Skeletal muscle tissue (tissue), 4 donors: ENCODE results near the gene DPP3. TPM values are rescaled to one million over a fixed set of nuclear protein-coding genes. Genes with fewer than 3 reads are reported as not detected.
"Not testable (repeated sequence)": the region's sequence is repeated elsewhere in the genome, so short reads cannot be mapped to it uniquely, and the experiment has no call there.

Experiments
- H3K27ac ChIP-seq: one replicate; pipeline ENCODE4 v1.7.0; 2013; ENCODE audit warnings: mild to moderate bottlenecking, low read depth, low read length, inconsistent platforms
- H3K27me3 ChIP-seq, 3 donors: one replicate each; pipeline ENCODE4 v1.7.0; 2013; ENCODE audit warnings: low read length in 3 of 3; ENCODE audit not compliant: control insufficient read depth in 3 of 3, insufficient read depth in 3 of 3
- H3K36me3 ChIP-seq, 3 donors: one replicate each; pipeline ENCODE4 v1.7.0; 2013; ENCODE audit warnings: low read length in 3 of 3; ENCODE audit not compliant: control insufficient read depth in 3 of 3, insufficient read depth in 3 of 3
- H3K4me1 ChIP-seq, 3 donors: one replicate each; pipeline ENCODE4 v1.7.0; 2013; ENCODE audit warnings: low read length in 3 of 3, mild to moderate bottlenecking in 3 of 3; ENCODE audit not compliant: control insufficient read depth in 3 of 3, insufficient read depth in 3 of 3
- H3K4me3 ChIP-seq, 3 donors: one replicate each; pipeline ENCODE4 v1.7.0; 2013; ENCODE audit warnings: low read length in 3 of 3
- H3K9ac ChIP-seq, 3 donors: one replicate each; pipeline ENCODE4 v1.7.0; 2013; ENCODE audit warnings: low read length in 3 of 3, mild to moderate bottlenecking in 3 of 3, moderate library complexity in 2 of 3, low read depth in 1 of 3
- H3K9me3 ChIP-seq, 3 donors: one replicate each; pipeline ENCODE4 v1.7.0; 2013; ENCODE audit warnings: low read length in 3 of 3; ENCODE audit not compliant: control insufficient read depth in 3 of 3
- total RNA-seq: library from RNA; depleted of rRNA; stranded (reverse); fragments of >200 nt; gene quantifications from one replicate; pipeline ENCODE4 v1.2.3, GENCODE V29; 2014
- donor health status: Osteomylitis.

Gene DPP3
- total RNA-seq, 1 donor from 2014 or later = 26.1 TPM

DNA sequence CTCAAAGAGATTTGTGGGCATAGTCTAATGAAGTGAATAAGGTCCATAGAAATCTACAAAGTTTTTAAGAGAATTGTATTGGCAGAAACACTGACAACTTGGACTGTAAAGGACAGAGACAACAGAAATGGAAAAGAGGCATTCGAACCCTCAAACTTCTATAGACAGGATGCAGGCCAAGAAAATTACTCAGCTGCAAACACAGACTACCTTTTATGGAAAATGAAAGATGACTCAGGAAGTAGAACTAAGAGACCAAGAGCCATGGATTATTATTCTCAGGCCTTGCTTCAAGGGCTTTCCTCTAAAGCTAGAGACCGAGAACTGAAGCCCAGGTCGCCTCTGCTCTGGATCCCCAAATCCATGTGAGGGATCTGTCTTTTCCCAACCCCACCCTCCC lies 17.3 kb upstream of the DPP3 start:
- H3K27ac ChIP-seq = no peak overlapping the region
- no peak overlapping the region for H3K9ac ChIP-seq
- no peaks in the 10 kb centered on the region for H3K9me3 ChIP-seq
- no peaks in the 10 kb centered on the region for H3K36me3 ChIP-seq
- H3K27me3 ChIP-seq = no peaks in the 10 kb centered on the region
- H3K4me1 ChIP-seq = peaks cover 11 to 16% (median 12%) of the 10 kb centered on the region in 3 donors
- H3K4me3 ChIP-seq = no peak overlapping the region

GRCh38 chr11:66464116-66464515 lies 16.1 kb upstream of the DPP3 start:
- peaks cover 13 to 19% (median 14%) of the 10 kb centered on the region in 3 donors for H3K4me1 ChIP-seq

DNA sequence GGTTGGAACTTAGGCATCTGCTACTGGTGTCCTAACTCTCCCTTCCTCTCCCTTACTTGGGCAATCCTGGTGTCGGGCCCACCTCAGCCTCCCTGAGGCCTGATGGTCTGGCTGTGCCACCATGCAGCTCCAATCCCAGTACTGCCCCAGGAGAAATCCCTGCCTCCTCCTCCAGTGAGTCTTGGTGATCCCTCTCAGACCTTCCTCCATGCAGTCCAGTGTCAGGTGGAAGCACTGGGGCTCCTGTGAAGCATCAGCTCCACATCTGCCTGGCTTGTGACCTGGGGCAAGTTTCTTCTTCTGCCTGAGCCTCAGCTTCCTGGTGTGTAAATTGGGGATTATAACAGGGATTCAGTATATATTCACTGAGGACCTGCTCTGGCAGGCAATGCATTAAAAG lies 15.3 kb upstream of the DPP3 start:
- Histone ChIP-seq H3K27ac (no peak overlapping the region), H3K9me3 (no peaks in the 10 kb centered on the region), H3K4me1 (peaks cover 13 to 19% (median 14%) of the 10 kb centered on the region in 3 donors), H3K27me3 (no peaks in the 10 kb centered on the region), H3K4me3 (no peak overlapping the region), H3K36me3 (peaks cover 0 to 3% (median 0%) of the 10 kb centered on the region in 3 donors), H3K9ac (peak overlapping the region in 2 of 3 donors; percentile 16 to 33)

More at GRCh38 chr11:66464116-66464515, 16.1 kb upstream of the DPP3 start:
- H3K9ac ChIP-seq, H3K27me3 ChIP-seq, H3K9me3 ChIP-seq, H3K4me3 ChIP-seq, H3K36me3 ChIP-seq, H3K27ac ChIP-seq: not testable (repeated sequence)

DNA sequence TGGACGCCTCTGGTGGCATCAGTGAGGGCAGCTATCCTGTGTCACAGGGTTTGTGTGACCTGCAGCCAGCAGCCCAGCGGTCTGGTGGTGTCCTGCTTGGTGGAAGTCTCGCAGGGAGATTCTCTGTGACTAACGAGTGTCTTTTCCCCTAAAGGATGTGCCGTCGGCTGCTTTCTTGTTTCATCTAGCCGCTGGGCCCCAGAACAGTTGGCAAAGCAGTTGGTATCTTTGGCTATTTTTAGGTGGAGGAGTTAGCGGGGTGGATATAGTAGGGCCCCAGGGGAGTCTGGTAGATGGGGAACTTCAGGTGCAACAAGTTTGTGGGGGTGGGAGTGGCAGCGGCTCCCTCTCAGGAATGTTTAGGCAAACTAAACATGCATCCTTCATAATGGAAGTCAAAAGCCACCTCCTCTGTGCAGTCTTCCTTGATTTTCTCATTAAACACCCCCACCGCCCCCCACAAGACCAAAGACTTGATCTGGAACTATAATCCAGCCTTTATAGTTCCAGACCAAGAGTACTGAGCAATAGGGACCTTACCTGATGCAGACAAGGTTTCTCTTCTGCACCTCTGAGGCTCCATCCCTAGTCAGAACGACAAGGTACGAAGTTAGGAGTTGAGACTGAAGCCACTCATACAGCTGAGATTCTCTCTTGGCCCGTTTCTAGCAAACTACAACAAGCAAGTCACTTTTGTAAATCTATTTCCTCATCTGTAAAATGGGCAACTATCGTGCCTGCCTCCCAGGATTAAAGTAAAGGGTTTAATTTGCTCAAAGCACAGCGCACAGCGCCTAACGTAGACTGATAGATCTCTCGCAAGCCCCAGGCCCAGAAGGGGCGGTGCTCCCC lies 14.6 kb upstream of the DPP3 start:
- no peaks in the 10 kb centered on the region for H3K9me3 ChIP-seq
- peak overlapping the region in 2 of 3 donors; percentile 33 to 75 for H3K9ac ChIP-seq
- H3K4me1 ChIP-seq = peaks cover 13 to 19% (median 14%) of the 10 kb centered on the region in 3 donors
- peaks cover 2 to 6% (median 3%) of the 10 kb centered on the region in 3 donors for H3K36me3 ChIP-seq
- peak overlapping the region in 2 of 3 donors; percentile 75 to 84 for H3K4me3 ChIP-seq
- H3K27me3 ChIP-seq = no peaks in the 10 kb centered on the region
- H3K27ac ChIP-seq = peak overlapping the region; percentile 64

DNA sequence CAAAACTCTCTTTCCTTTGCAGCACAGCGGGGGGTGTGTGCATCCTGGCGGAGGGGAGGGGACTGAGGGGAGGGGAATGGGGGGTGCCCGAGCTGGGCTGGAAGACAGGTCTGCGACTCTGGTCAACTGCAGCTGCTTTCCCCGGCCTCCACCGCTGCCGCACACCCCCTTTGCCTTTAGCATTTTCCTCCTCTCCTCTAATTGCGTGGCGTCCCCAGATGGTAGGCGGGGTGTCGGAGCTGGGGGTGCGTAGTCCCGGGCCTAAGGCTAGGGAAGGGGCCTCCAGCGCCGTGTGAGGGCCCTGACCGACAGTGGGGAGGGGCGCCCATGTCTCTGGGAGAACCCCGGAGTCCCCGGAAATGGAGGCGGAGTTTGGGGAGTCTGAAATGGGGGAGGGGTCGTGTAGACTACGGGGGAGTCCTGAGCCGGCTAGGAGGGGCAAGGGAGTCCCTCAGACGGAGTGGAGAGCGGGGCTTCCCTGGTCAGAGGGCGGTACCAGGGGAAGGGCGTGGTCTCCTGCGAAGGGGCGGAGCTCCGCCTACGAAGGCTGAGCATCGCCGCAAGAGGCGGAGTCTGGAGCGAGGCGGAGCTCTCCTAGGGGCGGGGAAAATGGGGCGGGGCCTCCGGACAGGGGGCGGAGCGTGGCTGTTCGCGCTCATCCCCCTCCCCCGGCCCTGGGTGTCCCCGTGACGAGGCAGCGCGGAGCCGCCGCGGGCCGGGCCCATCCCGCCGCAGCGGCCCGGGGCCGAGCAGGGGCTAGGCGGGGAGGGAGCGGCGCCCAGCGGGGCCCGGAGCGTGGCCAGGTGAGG lies 13.8 kb upstream of the DPP3 start, which contains the start of gene PELI3:
TSS of gene PELI3 (plus strand) at position 681 of the 809 bp plus-strand sequence. CDS start 1,224 bp downstream, outside the sequence.
- H3K36me3 ChIP-seq = peaks cover 7 to 9% (median 8%) of the 10 kb centered on the region in 3 donors
- H3K9ac ChIP-seq = peak within 1 kb of the TSS; percentile 65 to 85 (median 78)
- H3K4me1 ChIP-seq = peaks cover 13 to 19% (median 14%) of the 10 kb centered on the region in 3 donors
- no peaks in the 10 kb centered on the region for H3K9me3 ChIP-seq
- peak within 1 kb of the TSS; percentile 64 for H3K27ac ChIP-seq
- H3K4me3 ChIP-seq = peak within 1 kb of the TSS; percentile 75 to 84 (median 78)
- no peaks in the 10 kb centered on the region for H3K27me3 ChIP-seq

- Histone ChIP-seq H3K4me3 (peak overlapping the region; percentile 62 to 84 (median 78)), H3K27ac (no peak overlapping the region), H3K9ac (peak overlapping the region; percentile 57 to 82 (median 78)), H3K27me3 (no peaks in the 10 kb centered on the region), H3K9me3 (no peaks in the 10 kb centered on the region), H3K36me3 (peaks cover 11 to 15% (median 12%) of the 10 kb centered on the region in 3 donors), H3K4me1 (peaks cover 13 to 19% (median 14%) of the 10 kb centered on the region in 3 donors)
Observed at GRCh38 chr11:66467034-66467659, 13.1 kb upstream of the DPP3 start.

DNA sequence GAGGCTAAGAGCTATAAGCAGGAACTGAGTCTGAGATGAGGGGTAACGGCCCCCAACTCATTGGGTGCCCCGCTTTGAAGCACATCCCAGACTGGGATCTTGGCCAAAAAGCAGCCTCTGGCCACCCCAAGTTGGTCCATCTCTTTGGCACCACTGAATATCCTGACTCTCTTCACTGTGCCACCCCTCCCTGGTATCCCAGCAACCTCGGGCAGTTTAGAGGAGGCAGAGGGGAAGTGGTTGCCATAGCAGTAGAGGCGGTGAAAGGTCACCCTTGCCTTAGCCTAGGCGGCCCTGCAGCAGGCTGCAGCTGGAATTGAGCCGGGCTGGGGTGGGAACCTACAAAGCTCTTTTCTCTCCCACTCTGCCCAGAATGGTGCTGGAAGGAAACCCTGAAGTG lies 12.5 kb upstream of the DPP3 start:
- Histone ChIP-seq H3K4me1 (peaks cover 13 to 19% (median 14%) of the 10 kb centered on the region in 3 donors), H3K9me3 (no peaks in the 10 kb centered on the region), H3K36me3 (peaks cover 16 to 22% (median 17%) of the 10 kb centered on the region in 3 donors), H3K27ac (no peak overlapping the region), H3K27me3 (no peaks in the 10 kb centered on the region), H3K9ac (peak overlapping the region; percentile 57 to 82 (median 78)), H3K4me3 (peak overlapping the region; percentile 62 to 84 (median 78))

DNA sequence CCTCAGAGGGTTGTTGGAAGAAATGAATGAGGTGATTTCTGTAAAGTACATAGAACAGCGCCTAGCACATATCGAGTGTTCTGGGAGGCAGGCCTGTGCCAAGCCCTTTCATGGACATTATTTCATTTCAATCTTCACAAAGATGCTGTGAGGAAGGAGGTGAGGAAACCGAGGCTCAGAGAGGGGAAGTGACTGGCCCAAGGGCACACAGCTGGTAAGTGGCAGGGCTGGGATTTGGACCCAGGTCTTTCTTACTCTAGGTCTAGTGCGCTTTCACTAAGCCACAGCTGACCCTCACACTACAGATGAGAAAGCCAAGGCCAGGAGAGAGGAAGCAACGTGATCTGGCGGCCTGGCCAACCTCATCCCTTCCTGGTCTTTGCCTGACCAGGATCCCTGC lies 11.5 kb upstream of the DPP3 start:
- no peaks in the 10 kb centered on the region for H3K27me3 ChIP-seq
- peaks cover 23 to 29% (median 26%) of the 10 kb centered on the region in 3 donors for H3K36me3 ChIP-seq
- H3K27ac ChIP-seq = no peak overlapping the region
- H3K9me3 ChIP-seq = no peaks in the 10 kb centered on the region
- H3K4me3 ChIP-seq = no peak overlapping the region
- peaks cover 13 to 19% (median 14%) of the 10 kb centered on the region in 3 donors for H3K4me1 ChIP-seq
- H3K9ac ChIP-seq = no peak overlapping the region

DNA sequence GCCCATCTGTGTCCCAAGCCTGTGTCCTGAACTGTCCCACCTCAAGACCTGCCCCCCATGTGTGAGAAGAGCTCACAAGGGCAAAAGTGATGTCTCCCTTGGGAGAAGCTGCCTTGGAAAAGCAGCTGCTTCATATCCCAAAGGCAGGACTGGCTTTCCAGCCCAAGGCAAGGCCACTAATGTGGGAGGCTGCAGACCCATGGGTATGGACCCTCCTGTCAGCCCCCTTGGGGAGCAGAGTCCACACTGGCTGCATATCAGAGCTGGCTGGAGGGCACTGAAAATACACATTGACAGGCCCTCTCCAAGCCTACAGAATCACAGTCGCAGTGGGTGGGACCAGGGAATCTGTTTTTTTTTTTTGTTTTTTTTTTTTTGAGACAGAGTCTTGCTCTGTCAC lies 10.8 kb upstream of the DPP3 start:
- Histone ChIP-seq H3K9me3 (no peaks in the 10 kb centered on the region), H3K4me3 (no peak overlapping the region), H3K27me3 (no peaks in the 10 kb centered on the region), H3K36me3 (peaks cover 29 to 36% (median 32%) of the 10 kb centered on the region in 3 donors), H3K9ac (peak overlapping the region in 1 of 3 donors; percentile 5), H3K27ac (no peak overlapping the region), H3K4me1 (peaks cover 13 to 19% (median 14%) of the 10 kb centered on the region in 3 donors)
